Sigmoid colon (tissue), 4 donors: ENCODE measurements around the gene MORN4.

ENCODE experiments used
- EP300 ChIP-seq, 4 donors: sonication (generic); formaldehyde crosslinking; IDR thresholded peaks; one replicate each; pipeline ENCODE4 v1.6.1; 2017; ENCODE audit warnings: antibody characterized with exemption in 4 of 4
- TF ChIP-seq, protein P1 (sequence below), 4 experiments: fragments of 450-650 bp in 3 of 4; fragments of 200-600 bp in 1 of 4; IDR thresholded peaks; one replicate each; pipeline ENCODE4 v1.5.1; 2016 to 2019; ENCODE audit warnings: antibody characterized with exemption in 4 of 4, mild to moderate bottlenecking in 3 of 4, moderate library complexity in 2 of 4

DNA sequence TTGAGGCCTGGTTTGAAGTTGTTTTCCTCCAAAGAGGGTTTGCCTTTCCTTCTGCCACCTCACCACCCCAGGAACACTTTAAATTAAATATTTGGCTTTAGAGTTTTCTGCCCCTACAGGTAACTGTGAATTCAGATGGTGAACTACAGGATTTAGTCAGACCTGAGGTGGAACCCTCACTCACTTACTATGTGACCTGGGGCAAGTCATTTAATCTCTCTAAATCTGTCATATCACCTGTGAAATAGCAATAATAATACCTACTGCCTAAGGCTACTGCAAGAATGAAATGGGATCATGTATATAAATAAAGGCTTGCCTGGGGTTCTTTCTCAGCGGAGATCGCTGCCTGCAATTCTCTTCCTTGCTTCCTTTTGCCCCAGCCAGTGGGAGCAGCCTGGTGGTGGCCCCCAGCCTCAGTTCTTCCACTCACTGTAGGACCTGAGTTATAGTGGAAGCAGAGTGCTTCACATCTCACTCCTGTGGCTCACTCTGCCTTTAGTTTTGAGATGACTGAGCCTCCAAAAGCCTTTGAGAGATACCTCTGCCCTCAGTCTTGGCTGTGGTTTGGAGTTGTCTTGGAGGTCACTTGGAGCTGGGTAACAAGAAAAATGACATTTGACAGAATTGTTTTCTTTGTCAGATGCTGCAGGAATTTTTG, 66.8 kb downstream of the MORN4 start:
- TF ChIP-seq EP300 (IDR thresholded peaks at IDR 0.05), result no peak
- TF ChIP-seq, protein P1, sequence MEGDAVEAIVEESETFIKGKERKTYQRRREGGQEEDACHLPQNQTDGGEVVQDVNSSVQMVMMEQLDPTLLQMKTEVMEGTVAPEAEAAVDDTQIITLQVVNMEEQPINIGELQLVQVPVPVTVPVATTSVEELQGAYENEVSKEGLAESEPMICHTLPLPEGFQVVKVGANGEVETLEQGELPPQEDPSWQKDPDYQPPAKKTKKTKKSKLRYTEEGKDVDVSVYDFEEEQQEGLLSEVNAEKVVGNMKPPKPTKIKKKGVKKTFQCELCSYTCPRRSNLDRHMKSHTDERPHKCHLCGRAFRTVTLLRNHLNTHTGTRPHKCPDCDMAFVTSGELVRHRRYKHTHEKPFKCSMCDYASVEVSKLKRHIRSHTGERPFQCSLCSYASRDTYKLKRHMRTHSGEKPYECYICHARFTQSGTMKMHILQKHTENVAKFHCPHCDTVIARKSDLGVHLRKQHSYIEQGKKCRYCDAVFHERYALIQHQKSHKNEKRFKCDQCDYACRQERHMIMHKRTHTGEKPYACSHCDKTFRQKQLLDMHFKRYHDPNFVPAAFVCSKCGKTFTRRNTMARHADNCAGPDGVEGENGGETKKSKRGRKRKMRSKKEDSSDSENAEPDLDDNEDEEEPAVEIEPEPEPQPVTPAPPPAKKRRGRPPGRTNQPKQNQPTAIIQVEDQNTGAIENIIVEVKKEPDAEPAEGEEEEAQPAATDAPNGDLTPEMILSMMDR (IDR thresholded peaks at IDR 0.05), result no peak
